ENCODE measurements around the gene AGTR1.

AGTR1 gene

GRCh38 chr3:148707601-148708380 is 10.1 kb downstream of the AGTR1 start:
- H3K4me3 ChIP-seq (ENCODE audit: low read depth, low read length, poor library complexity, severe bottlenecking) = no peak overlapping the region
- no peak overlapping the region for H2AFZ ChIP-seq (ENCODE audit: low read length)
- no peaks in the 10 kb centered on the region for H3K9me3 ChIP-seq (ENCODE audit: low read length)
- H3K4me2 ChIP-seq (ENCODE audit: low read length) = no peak overlapping the region
- no peaks in the 10 kb centered on the region for H3K4me1 ChIP-seq (ENCODE audit: insufficient read depth, low read length, severe bottlenecking)
- H3K27ac ChIP-seq (ENCODE audit: low read depth, low read length, poor library complexity, severe bottlenecking) = no peak overlapping the region
- H3K27me3 ChIP-seq (ENCODE audit: insufficient read depth, low read length) = no peaks in the 10 kb centered on the region
- no peak overlapping the region for H3K9ac ChIP-seq (ENCODE audit: low read length)
- no peaks in the 10 kb centered on the region for H3K36me3 ChIP-seq (ENCODE audit: insufficient read depth, low read length)
- TF ChIP-seq, protein P1, sequence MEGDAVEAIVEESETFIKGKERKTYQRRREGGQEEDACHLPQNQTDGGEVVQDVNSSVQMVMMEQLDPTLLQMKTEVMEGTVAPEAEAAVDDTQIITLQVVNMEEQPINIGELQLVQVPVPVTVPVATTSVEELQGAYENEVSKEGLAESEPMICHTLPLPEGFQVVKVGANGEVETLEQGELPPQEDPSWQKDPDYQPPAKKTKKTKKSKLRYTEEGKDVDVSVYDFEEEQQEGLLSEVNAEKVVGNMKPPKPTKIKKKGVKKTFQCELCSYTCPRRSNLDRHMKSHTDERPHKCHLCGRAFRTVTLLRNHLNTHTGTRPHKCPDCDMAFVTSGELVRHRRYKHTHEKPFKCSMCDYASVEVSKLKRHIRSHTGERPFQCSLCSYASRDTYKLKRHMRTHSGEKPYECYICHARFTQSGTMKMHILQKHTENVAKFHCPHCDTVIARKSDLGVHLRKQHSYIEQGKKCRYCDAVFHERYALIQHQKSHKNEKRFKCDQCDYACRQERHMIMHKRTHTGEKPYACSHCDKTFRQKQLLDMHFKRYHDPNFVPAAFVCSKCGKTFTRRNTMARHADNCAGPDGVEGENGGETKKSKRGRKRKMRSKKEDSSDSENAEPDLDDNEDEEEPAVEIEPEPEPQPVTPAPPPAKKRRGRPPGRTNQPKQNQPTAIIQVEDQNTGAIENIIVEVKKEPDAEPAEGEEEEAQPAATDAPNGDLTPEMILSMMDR (IDR thresholded peaks at IDR 0.05; ENCODE audit: low read length) = no peak
- TF ChIP-seq EZH2 (IDR thresholded peaks at IDR 0.05; ENCODE audit: borderline replicate concordance, low read length) = no peak
- no peaks in the 10 kb centered on the region for H3K79me2 ChIP-seq (ENCODE audit: insufficient read depth, low read length)
- no peaks in the 10 kb centered on the region for H3F3A ChIP-seq (ENCODE audit: insufficient read depth, low read length)
- no peaks in the 10 kb centered on the region for H4K20me1 ChIP-seq (ENCODE audit: insufficient read depth, low read length)
- H3K9me2 ChIP-seq (ENCODE audit: low read depth, low read length) = no peaks in the 10 kb centered on the region

DNA sequence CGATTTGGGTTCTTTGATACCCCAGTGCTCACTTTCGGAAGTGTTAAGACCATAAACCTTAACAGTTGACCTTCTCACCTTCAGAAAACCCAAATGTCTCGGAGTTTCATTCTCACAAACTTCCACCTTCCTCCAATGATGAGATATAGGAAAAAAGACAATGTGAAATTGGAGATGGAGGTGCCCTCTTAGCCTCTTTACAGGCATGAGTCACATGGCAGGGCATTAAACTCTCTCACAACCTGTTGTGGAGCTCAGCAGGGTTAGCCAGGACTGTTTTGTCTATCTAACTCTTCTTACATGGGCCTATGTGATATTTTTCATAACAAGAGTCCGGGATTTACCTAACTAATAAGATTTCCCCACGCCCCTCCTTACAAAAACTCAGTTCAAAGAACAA is 10.7 kb downstream of the AGTR1 start:
- no peaks in the 10 kb centered on the region for H3K4me1 ChIP-seq (ENCODE audit: insufficient read depth, low read length, severe bottlenecking)
- no peaks in the 10 kb centered on the region for H3F3A ChIP-seq (ENCODE audit: insufficient read depth, low read length)
- H2AFZ ChIP-seq (ENCODE audit: low read length) = no peak overlapping the region
- no peaks in the 10 kb centered on the region for H3K9me3 ChIP-seq (ENCODE audit: low read length)
- no peak for TF ChIP-seq EZH2 (IDR thresholded peaks at IDR 0.05; ENCODE audit: borderline replicate concordance, low read length)
- TF ChIP-seq, protein P1 (IDR thresholded peaks at IDR 0.05; ENCODE audit: low read length) = no peak
- no peaks in the 10 kb centered on the region for H4K20me1 ChIP-seq (ENCODE audit: insufficient read depth, low read length)
- no peak overlapping the region for H3K4me3 ChIP-seq (ENCODE audit: low read depth, low read length, poor library complexity, severe bottlenecking)
- no peak overlapping the region for H3K27ac ChIP-seq (ENCODE audit: low read depth, low read length, poor library complexity, severe bottlenecking)
- no peaks in the 10 kb centered on the region for H3K79me2 ChIP-seq (ENCODE audit: insufficient read depth, low read length)
- H3K27me3 ChIP-seq (ENCODE audit: insufficient read depth, low read length) = no peaks in the 10 kb centered on the region
- H3K9ac ChIP-seq (ENCODE audit: low read length) = no peak overlapping the region
- H3K4me2 ChIP-seq (ENCODE audit: low read length) = no peak overlapping the region
- no peaks in the 10 kb centered on the region for H3K9me2 ChIP-seq (ENCODE audit: low read depth, low read length)
- no peaks in the 10 kb centered on the region for H3K36me3 ChIP-seq (ENCODE audit: insufficient read depth, low read length)

DNA sequence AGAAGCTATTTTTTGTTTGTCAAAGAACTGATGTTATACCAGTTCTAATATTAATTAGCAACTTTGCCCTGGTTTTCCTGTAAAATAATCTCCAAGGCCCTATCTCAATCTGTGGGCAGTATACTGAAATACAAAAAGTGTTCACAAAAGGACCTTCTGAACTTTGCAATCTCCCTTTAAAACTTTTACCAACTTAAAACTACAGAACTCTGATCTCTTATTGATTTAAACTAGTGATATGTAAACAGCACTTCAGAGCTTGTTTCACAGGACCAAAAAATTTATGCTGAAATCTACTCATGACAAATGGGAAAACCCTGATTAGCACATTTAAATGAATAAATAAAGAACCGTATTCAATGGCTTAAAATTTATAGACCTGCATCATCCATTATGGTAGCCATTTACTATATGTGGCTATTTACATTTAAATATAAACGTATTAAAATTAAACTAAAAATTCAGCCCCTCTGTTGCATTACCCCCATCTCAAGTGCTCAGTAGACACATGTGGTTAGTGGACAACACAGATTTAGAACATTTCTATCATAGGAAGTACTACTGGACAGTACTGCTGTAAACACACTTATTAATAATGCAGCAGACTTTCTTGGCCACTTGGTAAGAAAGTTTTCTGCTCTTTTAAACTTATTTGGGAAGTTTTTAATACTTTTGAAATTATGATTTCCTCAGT is 12.0 kb downstream of the AGTR1 start:
- H3K9ac ChIP-seq (ENCODE audit: low read length) = no peak overlapping the region
- no peaks in the 10 kb centered on the region for H3K79me2 ChIP-seq (ENCODE audit: insufficient read depth, low read length)
- no peak overlapping the region for H2AFZ ChIP-seq (ENCODE audit: low read length)
- no peak overlapping the region for H3K4me3 ChIP-seq (ENCODE audit: low read depth, low read length, poor library complexity, severe bottlenecking)
- H3K4me2 ChIP-seq (ENCODE audit: low read length) = no peak overlapping the region
- no peaks in the 10 kb centered on the region for H3K9me3 ChIP-seq (ENCODE audit: low read length)
- no peaks in the 10 kb centered on the region for H4K20me1 ChIP-seq (ENCODE audit: insufficient read depth, low read length)
- H3K27ac ChIP-seq (ENCODE audit: low read depth, low read length, poor library complexity, severe bottlenecking) = no peak overlapping the region
- no peaks in the 10 kb centered on the region for H3F3A ChIP-seq (ENCODE audit: insufficient read depth, low read length)
- H3K9me2 ChIP-seq (ENCODE audit: low read depth, low read length) = no peaks in the 10 kb centered on the region
- no peaks in the 10 kb centered on the region for H3K27me3 ChIP-seq (ENCODE audit: insufficient read depth, low read length)
- no peaks in the 10 kb centered on the region for H3K36me3 ChIP-seq (ENCODE audit: insufficient read depth, low read length)
- no peaks in the 10 kb centered on the region for H3K4me1 ChIP-seq (ENCODE audit: insufficient read depth, low read length, severe bottlenecking)
- TF ChIP-seq, protein P1 (IDR thresholded peaks at IDR 0.05; ENCODE audit: low read length) = no peak
- TF ChIP-seq EZH2 (IDR thresholded peaks at IDR 0.05; ENCODE audit: borderline replicate concordance, low read length) = no peak

Data from OCI-LY1 (cell line).